WI38 (cell line): ENCODE results near the gene PRRG2.

ENCODE experiments used
- H3K4me3 ChIP-seq: 2 replicates; pipeline ENCODE4 v1.5.1; 2011; ENCODE audit warnings: low read depth, mild to moderate bottlenecking, control low read depth, low read length
- TF ChIP-seq, protein P1 (sequence below): IDR thresholded peaks from 2 replicates; pipeline ENCODE4 v1.5.1; 2012; ENCODE audit warnings: low read depth, mild to moderate bottlenecking, control low read depth, low read length

The PRRG2 gene

DNA sequence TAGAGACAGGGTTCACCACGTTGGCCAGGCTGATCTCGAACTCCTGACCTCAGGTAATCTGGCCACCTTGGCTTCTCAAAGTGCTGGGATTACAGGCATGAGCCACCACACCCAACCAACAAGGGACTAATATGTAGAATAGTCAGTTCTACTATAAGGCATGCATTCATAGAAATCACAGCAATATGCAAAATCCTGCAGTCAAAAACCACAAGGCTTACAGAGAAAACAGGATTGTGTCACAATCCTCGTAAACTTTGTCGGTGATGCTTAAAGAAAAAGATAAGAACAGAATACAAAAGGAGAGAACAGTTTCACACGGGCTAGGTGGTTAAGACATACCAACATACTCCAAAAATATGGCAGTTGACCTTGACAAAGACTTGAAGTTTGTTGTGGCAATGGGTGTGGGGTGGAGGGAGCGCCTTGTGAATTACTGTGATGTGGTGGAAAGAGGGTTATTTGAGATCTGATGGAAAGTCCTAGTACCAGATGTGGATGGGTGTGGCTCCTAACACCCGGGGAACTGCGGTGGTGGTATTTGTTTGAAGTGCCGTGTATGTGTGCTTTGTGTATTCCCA, 13.2 kb upstream of the PRRG2 start:
- H3K4me3 ChIP-seq = no peak overlapping the region
- TF ChIP-seq, protein P1, sequence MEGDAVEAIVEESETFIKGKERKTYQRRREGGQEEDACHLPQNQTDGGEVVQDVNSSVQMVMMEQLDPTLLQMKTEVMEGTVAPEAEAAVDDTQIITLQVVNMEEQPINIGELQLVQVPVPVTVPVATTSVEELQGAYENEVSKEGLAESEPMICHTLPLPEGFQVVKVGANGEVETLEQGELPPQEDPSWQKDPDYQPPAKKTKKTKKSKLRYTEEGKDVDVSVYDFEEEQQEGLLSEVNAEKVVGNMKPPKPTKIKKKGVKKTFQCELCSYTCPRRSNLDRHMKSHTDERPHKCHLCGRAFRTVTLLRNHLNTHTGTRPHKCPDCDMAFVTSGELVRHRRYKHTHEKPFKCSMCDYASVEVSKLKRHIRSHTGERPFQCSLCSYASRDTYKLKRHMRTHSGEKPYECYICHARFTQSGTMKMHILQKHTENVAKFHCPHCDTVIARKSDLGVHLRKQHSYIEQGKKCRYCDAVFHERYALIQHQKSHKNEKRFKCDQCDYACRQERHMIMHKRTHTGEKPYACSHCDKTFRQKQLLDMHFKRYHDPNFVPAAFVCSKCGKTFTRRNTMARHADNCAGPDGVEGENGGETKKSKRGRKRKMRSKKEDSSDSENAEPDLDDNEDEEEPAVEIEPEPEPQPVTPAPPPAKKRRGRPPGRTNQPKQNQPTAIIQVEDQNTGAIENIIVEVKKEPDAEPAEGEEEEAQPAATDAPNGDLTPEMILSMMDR = no peak

DNA sequence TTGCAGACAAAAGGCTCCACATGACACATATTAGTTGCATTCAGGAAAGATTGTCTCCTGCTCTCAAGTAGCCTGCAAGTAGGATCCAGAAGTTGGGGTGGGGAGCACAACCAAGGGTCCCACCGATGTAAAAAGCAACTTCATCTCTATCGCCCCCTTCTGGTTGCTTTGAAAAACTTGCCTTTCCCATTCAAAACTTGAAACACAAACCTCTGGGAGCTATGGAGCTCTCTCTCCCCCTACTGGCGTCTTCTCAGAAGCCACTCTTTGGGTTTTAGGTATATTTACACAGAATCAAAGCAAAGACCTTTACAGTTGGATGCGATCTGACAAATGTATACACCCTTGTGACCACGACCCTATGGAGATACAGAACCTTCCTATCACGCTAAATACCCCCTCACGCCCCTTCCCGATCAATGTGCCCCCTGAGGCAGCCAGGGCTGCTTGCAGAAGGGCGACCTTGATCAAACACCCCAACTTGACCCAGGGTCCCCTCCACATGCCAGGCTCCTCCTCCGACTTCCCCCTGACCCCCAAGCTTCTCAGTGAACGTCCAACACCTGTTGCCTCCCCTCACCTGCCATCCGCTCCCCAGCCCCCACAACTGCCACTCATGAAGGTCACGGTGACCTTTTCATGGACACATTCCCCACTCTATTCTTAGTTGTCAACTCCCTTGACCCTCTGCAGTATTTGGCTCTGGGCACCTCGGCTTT, 10.8 kb upstream of the PRRG2 start:
- TF ChIP-seq, protein P1 = peak; percentile 99
- H3K4me3 ChIP-seq = no peak overlapping the region

- H3K4me3 ChIP-seq = no peak overlapping the region
- TF ChIP-seq, protein P1 = no peak
Observed at GRCh38 chr19:49570997-49571676, 10.0 kb upstream of the PRRG2 start.

GRCh38 chr19:49573009-49573408, 8.1 kb upstream of the PRRG2 start:
- TF ChIP-seq, protein P1 = no peak
- H3K4me3 ChIP-seq = no peak overlapping the region

GRCh38 chr19:49573425-49573824, 7.7 kb upstream of the PRRG2 start:
- no peak overlapping the region for H3K4me3 ChIP-seq
- TF ChIP-seq, protein P1 = no peak

DNA sequence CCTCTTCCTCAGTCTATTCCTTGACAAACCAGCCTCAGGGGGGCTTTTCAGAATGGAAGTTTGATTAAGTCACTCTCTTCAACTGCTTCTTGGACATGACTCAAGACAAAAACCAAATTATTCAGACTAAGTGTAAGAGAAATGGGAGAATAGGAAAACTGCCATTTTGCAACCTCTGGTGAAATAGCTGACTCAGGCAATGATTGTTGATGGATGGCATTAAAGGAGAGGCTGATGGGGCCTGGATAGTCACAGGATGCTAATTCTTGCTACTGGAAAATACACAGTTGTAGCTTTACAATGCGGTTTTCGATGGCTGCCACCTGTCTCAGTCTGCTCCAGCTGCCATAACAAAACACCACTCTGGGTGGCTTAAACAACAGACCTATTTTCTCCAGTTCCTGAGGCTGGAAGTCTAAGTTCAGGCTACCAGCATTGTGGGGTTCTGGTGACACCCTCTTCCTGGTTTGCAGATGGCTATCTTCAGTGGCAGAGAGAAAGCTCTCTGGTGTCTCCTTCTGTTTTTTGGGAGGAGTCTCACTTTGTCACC, 6.8 kb upstream of the PRRG2 start:
- TF ChIP-seq, protein P1 = no peak
- no peak overlapping the region for H3K4me3 ChIP-seq

DNA sequence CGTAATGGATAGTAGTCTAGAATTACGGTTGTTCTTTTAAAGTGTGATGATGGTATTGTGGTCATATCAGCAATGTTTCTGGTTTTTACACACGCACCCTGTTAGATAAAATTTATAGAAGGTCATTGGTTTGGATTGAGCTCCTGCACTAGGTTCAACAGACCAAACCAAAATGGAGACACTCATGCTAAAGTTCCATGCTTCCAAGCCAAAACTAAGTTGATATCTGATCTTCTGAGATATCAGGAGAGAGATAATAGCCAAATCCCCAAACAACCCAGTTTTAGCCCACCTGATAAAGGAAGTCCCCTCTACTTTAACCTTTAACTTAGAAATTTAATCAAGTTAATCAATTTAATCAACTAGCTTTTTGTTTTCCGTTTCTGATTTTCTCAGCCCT, 1.9 kb upstream of the PRRG2 start:
- peak overlapping the region; percentile 88 for H3K4me3 ChIP-seq
- TF ChIP-seq, protein P1 = no peak
